SKM-1 (cell line): Measurements from ENCODE around the gene ZNF622.
"Not testable (repeated sequence)": the region's sequence is repeated elsewhere in the genome, so short reads cannot be mapped to it uniquely, and the experiment has no call there.

Experiments
- DNase-seq: peaks from one replicate; lab custom pipeline; 2025; ENCODE audit not compliant: unreplicated experiment; lab: John Stamatoyannopoulos, UW

The ZNF622 gene

DNA sequence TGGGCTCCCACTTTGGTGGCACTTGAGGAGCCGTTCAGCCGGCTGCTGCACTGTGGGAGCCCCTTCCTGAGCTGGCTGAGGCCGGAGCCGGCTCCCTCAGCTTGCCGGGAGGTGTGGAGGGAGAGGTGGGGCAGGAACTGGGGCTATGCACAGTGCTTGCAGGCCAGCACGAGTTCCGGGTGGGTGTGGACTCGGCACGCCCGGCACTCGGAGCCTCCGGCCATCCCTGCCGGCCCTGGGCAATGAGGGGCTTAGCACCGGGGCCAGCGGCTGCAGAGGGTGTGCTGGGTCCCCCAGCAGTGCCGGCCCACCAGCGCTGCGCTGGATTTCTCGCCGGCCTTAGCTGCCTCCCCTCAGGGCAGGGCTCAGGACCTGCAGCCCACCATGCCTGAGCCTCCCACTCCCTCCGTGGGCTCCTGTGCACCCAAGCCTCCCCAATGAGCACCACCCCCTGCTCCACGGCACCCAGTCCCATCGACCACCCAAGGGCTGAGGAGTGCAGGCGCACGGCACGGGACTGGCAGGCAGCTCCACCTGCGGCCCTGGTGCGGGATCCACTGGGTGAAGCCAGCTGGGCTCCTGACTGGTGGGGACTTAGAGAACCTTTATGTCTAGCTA lies 29.4 kb downstream of the ZNF622 start:
- DNase-seq = not testable (repeated sequence)

GRCh38 chr5:16431490-16431889 lies 34.1 kb downstream of the ZNF622 start:
- no peak for DNase-seq

DNA sequence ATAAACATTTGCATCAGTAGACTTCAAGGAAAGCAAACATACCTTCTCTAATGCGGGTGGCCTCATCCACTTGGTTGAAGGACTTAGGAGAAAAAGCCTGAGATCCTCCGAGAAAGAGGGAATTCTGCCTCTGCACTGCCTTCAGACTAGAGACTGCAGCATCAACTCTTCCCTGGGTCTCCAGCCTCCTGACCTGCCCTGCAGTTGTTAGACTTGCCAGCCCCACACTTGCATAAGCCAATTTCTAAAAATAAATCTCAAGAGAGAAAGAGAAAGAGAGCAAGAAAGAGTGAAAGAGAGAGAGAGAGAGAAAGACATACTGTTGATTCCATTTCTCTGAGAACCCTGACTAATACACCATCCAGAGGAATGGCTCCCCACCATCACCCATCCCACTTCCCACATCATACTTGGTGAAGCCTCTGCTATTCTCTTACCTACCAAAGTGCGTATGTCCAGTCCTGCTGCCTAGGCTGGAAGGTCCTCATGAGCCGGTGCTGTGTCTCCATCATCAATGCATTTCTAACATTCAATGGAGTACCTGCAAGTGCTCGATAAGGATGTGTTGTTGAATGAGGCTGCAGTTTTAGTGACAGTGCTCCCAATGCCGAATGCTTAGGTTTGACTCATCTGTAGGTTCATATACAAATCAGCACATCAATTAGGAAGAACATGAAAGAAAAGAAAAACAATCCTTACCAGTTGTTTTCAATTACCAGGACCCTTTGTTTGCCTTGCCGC lies 35.1 kb downstream of the ZNF622 start:
- no peak for DNase-seq

DNA sequence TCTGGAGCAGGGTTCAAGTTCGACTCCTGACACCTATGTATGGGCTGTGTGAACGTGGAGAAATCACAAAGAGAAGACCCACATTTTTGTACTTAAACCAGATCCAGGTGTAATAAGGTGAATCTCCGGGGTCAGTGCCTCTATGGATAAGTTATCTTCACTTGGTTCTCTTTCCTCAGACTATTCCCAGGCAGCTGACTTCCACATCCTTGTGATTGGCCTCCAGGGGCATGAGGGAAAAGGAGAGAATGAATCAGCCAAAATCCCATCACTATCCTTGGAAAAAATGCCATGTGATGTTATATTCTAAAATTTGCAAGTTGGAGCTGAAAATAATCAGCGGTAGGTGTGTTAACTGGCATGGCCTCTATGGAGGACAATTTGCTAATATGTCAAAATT lies 37.2 kb downstream of the ZNF622 start:
- no peak for DNase-seq

DNA sequence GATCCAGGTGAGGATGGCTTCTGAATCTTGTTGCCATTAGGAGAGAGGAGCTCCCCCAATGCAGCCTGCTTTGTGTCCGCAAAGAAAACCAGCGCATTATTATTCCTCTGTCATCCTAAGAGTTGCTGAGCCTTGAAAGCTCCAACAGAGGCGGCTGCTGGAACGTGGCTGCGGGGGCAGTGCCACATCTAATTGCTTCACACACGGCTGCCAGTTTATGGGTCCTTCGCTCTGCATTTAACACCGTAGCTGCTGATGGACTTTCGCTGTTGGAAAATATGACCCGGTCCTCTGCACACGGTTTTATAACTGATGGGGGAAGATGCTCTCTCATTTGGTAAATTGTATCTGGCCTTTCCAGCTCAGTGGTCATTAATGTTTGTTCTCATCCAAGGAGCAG lies 38.0 kb downstream of the ZNF622 start:
- DNase-seq = no peak

- DNase-seq = no peak
Measured at GRCh38 chr5:16418471-16418922, 47.1 kb downstream of the ZNF622 start.

DNA sequence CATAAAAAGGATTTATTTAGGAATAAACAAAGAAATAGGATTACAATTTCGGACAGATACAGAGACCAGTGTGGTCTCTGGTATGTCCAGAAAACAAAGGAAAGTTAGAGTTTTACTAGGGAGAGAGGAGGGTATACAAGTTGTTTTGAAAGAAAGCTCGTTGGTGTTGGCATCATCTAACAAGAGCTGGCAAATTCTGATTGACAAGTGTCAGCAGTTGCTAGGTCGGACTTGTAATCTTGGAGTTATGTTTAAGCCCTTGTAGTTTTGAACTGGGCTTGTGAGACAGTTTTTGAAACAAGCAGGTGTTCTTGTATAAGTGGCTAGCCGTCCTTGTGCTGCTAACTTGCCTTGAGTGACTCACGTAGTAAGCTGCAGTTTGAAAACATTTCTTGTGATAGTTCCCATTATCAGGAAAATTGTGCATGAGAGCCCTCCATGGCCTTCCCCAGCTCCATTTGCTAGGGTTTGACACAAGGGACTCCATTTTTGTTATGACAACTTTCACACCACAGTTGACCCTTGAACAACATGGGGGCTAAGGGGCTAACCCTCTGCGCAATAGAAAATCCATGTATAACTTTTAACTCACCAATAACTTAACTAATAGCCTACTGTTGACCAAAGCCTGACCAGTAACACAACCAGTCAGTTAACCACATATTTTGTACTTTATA lies 48.1 kb downstream of the ZNF622 start:
- no peak for DNase-seq

- no peak for DNase-seq
Measured at GRCh38 chr5:16414861-16415260, 50.7 kb downstream of the ZNF622 start.

- DNase-seq = no peak
Measured at GRCh38 chr5:16413166-16413860, 52.3 kb downstream of the ZNF622 start.

- DNase-seq = no peak
Measured at GRCh38 chr5:16412556-16412955, 53.0 kb downstream of the ZNF622 start.

DNA sequence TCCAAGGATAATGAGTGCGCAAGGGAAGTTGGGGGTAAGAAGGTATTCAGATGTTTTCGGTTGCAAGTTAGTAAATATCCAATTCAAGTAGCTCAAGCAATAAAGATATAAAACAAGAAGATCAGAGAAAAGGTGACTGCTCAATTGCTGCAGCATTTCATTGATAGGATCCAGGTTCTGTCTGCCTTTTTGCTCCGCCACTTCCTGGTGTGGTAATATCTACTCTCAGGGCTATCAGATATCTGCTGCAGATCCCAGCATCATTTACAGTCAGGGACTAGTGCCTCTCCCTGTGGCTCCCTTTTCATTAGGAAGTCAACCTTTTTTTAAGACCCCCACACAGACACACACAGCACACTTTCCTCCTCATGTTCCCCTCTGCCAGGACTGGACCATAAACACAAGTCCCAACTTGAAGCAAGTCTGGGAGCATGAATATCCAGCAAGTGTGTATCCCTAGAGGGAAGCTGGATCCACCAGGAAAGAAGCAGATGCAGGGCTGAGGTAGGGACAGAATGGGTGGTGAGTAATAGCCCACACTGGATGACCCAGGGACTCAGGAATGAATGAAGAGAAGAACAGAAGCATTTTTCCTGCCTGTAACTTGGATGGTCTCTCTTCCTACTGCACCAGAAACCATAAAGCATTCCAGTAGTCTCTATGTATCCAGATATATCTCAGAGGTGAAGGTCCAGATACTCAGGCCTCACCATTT lies 53.7 kb downstream of the ZNF622 start:
- no peak for DNase-seq

- no peak for DNase-seq
Measured at GRCh38 chr5:16411235-16411634, 54.4 kb downstream of the ZNF622 start.

GRCh38 chr5:16410338-16410737 lies 55.3 kb downstream of the ZNF622 start:
- no peak for DNase-seq

- DNase-seq = no peak
Measured at GRCh38 chr5:16406630-16407029, 59.0 kb downstream of the ZNF622 start.

GRCh38 chr5:16406023-16406422 lies 59.6 kb downstream of the ZNF622 start:
- no peak for DNase-seq
